NCI-H2081 (cell line): ENCODE data around the gene SNX27.

Experiments used
- DNase-seq, 2 experiments: peaks; one replicate each; lab custom pipeline; 2025; lab: John Stamatoyannopoulos, UW

The SNX27 gene

GRCh38 chr1:151705753-151706463, 94.1 kb downstream of the SNX27 start:
- no peak for DNase-seq

DNA sequence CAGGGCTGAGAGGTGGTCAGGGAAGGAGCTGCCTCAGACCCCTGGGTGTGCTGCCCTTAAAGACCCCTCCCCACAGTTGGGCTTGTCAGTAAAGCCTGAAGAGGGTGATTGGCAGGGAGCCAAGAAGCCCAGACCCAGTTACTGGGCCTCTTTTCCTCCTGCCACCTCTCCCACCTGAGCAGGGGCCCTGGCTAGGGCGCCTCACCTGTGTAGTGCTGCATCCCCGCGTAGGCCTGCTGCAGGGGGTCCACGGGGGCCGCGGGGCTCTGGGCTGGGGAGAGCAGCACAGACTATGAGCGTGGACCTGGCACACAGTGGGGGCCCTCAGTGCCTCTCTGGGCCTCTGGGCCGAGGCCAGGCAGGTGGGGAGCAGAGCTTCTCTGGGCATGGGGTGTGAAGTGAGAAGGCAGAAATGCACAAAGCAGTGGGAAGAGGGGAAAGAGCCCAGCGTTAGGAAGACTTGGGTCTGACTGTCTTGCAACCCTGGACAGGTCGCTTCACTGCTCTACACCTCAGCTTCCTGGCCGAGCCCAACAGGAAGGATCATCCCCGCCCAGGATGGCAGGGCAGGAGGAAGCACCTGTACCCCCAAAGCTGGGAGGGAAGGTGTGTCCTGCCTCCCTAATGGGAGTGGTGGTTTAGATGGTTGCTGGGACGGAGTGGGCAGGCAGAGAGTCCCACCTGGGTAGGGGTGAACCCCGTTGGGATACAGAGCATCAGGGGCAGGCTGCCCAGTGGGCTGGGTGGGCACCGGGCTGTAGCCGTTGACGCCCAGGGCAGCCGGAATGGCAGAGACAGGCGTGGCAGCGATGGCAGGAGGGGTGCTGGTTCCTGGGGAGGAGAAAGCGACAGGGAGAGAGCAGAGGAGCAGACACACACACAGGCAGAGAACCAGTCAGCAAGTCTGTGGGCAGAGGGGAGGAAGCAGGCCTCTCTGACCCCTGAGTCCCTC, 94.9 kb downstream of the SNX27 start:
- DNase-seq = no peak

- no peak for DNase-seq
Measured at GRCh38 chr1:151707541-151708065, 95.8 kb downstream of the SNX27 start.

DNA sequence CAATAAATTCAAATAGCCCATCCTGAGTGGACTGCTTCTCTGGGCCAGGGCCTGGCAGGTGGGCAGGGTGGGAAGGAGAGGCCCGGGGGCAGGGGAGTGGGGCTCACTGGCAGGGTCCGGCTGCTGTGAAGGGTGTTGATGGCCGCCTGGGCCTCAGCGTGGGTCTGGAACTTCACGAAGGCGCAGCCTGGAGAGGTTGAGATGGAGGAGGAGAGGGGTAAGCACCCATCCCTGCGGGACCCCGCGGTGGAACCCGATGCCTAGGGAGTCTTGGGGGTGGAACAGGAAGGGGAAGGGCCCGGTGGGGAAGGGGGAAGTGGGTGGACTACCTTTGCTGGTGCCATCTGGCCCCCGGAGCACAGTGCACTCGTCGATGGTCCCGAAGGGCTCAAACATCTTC, 97.0 kb downstream of the SNX27 start:
- DNase-seq = no peak

GRCh38 chr1:151710187-151710840, 98.5 kb downstream of the SNX27 start:
- DNase-seq = peak; percentile 22 to 31

- DNase-seq = no peak
Measured at GRCh38 chr1:151711044-151711800, 99.4 kb downstream of the SNX27 start.

- DNase-seq = peak; percentile 58 to 77
Measured at GRCh38 chr1:151711951-151712350, 100.1 kb downstream of the SNX27 start.

GRCh38 chr1:151713044-151713443, 101.2 kb downstream of the SNX27 start:
- no peak for DNase-seq

- no peak for DNase-seq
Measured at GRCh38 chr1:151713874-151714273, 102.0 kb downstream of the SNX27 start.

DNA sequence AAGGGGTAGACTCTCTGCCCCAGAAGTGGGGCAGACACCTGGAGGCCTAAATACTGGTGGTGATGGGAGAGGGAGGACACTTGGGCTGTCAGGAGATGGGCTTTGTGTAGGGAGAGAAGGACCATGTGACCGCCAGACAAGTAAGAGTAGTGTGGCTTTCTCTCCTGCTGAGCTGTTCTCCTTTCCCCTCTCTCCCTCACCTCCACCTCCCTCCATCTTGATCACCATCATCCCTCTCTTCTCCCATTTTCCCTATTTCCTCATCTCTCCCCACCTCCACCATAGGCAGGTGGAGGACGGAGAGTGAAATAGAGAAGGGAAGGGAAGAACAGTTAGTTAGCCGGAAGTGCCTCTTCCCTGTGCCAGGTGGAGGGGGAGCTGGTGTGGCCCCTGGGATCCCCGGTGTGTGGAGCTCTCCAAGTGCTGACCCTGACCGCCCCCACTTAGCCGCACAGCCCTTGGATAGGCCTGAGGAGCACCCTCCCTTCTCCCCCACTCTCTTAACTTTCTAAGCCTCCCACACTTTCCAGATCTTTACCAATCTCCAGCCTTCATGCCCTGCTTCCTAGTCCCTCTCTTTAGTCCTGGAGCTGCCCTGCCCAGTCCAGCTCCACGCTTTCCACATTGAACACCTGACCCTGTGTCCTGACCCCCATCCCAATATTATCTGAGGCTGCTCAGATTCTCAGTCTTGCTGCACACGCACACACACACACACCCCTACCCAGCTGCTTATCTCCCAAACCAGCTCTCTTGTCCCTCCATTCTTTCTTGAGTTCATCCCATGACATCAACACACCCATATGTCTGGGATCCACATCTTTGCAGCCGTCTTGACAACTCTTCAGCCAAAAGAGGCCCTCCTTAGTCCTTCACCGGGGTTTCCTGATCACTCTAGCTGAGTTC, 103.2 kb downstream of the SNX27 start:
- no peak for DNase-seq

- peak; percentile 48 to 74 for DNase-seq
Measured at GRCh38 chr1:151715726-151716404, 104.0 kb downstream of the SNX27 start.

DNA sequence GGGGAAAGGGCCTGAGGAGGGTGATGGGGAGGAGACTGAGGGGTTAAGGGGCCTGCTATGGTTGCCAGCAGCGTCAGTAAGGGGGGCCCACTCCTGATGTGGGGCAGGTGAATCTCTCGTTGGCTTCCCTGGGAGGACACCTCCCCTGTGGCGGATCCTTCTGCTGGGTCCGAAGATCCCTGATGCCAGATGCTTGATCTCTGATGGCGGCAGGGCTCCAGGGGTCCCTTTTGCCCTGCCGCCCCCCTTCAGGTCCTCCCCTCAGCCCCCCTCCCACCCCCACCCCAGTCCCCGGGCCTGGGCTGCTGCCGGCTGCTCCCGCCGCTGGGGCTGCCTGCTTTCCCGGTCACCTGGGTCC, 104.5 kb downstream of the SNX27 start:
- DNase-seq = no peak

DNA sequence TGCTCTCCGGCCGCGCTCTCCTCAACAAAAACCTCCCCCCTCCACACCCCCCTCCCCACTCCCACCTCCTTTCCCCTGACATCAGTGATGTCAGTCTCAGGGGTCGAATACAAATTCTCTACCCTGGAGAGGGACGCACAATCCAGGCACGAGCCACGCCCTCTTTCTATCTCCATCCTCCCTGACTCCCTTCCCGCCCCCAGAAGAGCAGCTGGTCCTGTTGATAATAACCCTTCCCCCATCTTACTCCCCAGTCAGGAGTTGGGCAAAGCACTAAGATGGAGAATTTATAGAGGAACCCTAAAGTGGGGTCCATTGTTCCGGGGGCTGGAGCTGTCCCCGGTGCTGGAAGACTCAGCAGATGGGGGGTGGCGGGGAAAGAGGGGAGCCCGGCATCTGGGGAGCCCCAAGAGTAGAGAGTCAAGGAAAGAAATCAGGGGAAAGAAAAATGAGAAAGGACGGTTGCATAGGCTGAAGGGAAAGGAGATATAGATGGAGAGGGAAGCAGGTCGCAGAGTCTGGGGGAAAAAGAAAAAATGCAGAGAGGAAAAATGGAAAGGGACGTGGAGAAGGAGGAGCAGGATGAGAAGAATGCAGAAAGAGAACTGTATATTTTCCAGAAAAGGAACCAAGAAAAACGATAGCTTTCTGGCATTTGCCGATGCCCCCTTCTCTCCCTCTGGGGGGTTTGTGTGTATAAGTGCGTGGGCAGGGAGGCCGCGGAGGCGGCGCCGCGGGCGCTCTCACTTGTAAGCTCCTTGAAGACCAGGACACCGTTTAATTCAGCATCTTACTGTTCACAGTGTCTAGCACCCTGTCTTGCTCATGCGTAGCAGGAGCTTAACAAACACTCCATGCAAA, 105.2 kb downstream of the SNX27 start, which contains the start of gene CELF3:
Gene CELF3, minus strand, starts transcription at position 33 of the 861 bp plus-strand sequence. CDS start 783 bp downstream, outside the sequence.
- DNase-seq = peak; percentile 97 to 99

GRCh38 chr1:151718011-151718431, 106.2 kb downstream of the SNX27 start:
- peak; percentile 6 to 54 for DNase-seq

- DNase-seq = no peak
Measured at GRCh38 chr1:151718666-151719065, 106.8 kb downstream of the SNX27 start.

DNA sequence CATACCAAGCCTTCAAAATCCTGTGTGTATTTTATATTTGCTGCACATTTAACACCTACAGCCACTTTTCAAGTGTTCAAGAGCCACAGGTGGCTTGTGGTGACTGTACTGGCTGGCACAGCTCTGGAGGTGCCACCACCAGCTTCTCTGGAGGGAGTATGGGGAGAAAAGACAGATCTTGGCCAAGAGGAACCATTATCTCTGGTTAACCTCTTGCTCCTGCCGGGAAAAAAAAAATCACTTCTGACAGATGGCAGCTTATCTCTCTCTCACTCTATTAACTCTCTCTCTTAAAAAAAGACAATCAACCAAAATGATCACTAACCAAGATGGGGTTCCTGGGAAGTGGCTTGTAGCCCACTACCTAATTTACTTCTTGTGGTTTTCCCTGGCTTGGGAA, 108.3 kb downstream of the SNX27 start:
- DNase-seq = no peak

DNA sequence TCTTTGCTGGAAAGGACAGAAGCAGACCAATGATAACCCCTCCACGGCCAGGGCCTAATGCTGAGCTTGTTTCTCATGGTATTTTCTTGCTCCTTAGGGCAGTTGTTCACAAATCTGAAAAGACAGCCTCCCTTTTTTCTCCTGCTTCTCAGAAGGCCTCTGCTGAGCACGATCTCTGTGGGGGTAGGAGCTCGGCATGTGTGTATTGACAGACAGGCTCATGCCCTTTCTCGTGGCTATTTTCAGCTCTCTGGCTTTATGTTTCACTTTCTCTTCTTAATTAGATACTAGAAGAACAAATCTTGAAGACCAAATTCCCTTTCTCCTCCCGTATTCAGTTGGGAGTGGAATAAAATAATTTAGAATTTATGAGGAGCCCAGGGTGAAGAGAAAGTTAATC, 108.7 kb downstream of the SNX27 start:
- no peak for DNase-seq

DNA sequence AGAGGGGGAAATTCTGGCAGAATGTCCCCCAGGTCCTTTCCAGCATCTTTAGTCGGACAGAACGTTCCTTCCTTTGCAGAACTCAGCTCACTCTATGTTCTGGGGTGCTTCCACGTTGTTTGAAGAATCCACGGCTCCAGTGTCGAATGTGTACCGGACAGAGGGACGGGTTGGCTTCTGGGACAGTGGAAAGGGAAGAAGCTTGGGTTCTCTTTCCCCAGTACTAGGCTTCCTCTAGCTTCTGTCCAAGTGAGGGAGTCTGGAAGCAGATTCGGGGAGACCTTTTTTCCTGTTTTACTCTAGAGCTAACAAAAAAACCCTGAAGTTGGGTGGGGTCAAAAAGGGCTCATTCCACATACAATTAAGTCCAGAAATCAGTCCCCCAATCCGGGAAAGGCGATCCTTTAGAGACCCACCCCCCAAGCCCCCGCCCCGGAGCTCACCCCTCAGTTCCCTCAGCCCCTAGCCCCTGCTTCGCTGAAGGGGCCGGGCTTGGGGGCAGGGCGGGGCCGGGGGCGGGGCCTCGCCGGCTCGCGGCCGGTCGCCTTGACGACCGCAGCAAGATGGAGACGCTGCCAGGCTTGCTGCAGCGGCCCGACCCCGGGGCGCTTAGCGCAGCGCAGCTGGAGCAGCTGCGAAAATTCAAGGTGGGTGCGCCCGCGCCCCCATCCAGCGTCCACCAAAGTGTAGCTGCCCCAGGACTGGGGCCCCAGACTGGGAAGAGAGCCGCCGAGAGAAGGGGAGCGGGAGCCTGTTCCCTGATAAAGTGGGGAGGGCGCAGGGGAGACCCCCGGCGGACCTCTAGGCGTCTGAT, 109.3 kb downstream of the SNX27 start, which contains the start of gene RIIAD1:
Gene RIIAD1, plus strand, starts transcription at position 549 of the 814 bp plus-strand sequence. Its CDS starts 15 bp downstream, at position 564.
- peak; percentile 24 to 39 for DNase-seq
